ENCODE data around the gene NSD1. TPM values are rescaled to one million over a fixed set of nuclear protein-coding genes. Genes with fewer than 3 reads are reported as not detected.

Gene NSD1
- total and polyA plus RNA-seq, 9 of the 15 experiments (the other 6 are each of a cell fraction or from before 2014, with no cell fraction given), result 3.8 to 51.0 (median 24.7) TPM

- no peak overlapping the region for H3K27ac ChIP-seq (ENCODE audit: extremely low read depth, low read depth, low read length)
- CTCF ChIA-PET (ENCODE audit: low intra/inter-chr PET ratio), result no interaction called here
- H3K4me1 ChIP-seq (replicated peaks in 1 of 2; ENCODE audit: control insufficient read depth in 2 of 2, insufficient read depth in 2 of 2, low read length in 2 of 2), result peaks cover 0 to 1% of the 10 kb centered on the region in 2 experiments; a peak in 3 of 5 replicates
- no TSS peak for BruUV-seq (replicated peaks)
- 94% methylated on average over 3 of the region's 3 CpGs for WGBS (ENCODE audit: insufficient coverage, low coverage, missing lambda C conversion rate)
- no peaks in the 10 kb centered on the region for H3K9me1 ChIP-seq (ENCODE audit: control insufficient read depth, insufficient read depth, low read length)
- H3K27me3 ChIP-seq (ENCODE audit: control insufficient read depth in 2 of 2, insufficient read depth in 2 of 2, low read length in 2 of 2), result no peaks in the 10 kb centered on the region
- H3K36me3 ChIP-seq (ENCODE audit: control insufficient read depth, insufficient read depth, low read length), result peaks cover 73% of the 10 kb centered on the region; the same call in 2 of the 3 replicates
- H3K79me2 ChIP-seq (ENCODE audit: control insufficient read depth, insufficient read depth, low read length), result no peaks in the 10 kb centered on the region
- H3K4me2 ChIP-seq (ENCODE audit: insufficient read depth, low read length), result no peak overlapping the region
- in situ Hi-C loops (cut with MboI), result no loop called here
- POLR2A ChIA-PET, result interaction anchor here (0.7 to 1.1 kb wide), 3 partner anchors 10 to 24 kb away, joined by 3 read pairs; no protein-coding TSS in a partner anchor
- intact Hi-C loops (cut with micrococcal nuclease), result no loop called here
- no peaks in the 10 kb centered on the region for H4K20me1 ChIP-seq (replicated peaks; ENCODE audit: control insufficient read depth, insufficient read depth, low read length)
- no peaks in the 10 kb centered on the region for H3K9me3 ChIP-seq (replicated peaks; ENCODE audit: control insufficient read depth, insufficient read depth, low read depth, low read length)
- ATAC-seq (no peak), FAIRE-seq (no peak), DNase-seq (ENCODE audit: extremely low read depth in 1 of 4, low spot score in 3 of 4) (no peak)
- no peak overlapping the region for H3K4me3 ChIP-seq
- TF ChIP-seq, protein P1, sequence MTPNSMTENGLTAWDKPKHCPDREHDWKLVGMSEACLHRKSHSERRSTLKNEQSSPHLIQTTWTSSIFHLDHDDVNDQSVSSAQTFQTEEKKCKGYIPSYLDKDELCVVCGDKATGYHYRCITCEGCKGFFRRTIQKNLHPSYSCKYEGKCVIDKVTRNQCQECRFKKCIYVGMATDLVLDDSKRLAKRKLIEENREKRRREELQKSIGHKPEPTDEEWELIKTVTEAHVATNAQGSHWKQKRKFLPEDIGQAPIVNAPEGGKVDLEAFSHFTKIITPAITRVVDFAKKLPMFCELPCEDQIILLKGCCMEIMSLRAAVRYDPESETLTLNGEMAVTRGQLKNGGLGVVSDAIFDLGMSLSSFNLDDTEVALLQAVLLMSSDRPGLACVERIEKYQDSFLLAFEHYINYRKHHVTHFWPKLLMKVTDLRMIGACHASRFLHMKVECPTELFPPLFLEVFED (CRISPR knock-in tag; conservative IDR thresholded peaks at IDR 0.05), result no peak
- TF ChIP-seq, protein P2, sequence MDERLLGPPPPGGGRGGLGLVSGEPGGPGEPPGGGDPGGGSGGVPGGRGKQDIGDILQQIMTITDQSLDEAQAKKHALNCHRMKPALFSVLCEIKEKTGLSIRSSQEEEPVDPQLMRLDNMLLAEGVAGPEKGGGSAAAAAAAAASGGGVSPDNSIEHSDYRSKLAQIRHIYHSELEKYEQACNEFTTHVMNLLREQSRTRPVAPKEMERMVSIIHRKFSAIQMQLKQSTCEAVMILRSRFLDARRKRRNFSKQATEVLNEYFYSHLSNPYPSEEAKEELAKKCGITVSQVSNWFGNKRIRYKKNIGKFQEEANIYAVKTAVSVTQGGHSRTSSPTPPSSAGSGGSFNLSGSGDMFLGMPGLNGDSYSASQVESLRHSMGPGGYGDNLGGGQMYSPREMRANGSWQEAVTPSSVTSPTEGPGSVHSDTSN (CRISPR knock-in tag; IDR thresholded peaks at IDR 0.05; ENCODE audit: low read depth), result no peak
- TF ChIP-seq, protein P2 (tag; conservative IDR thresholded peaks at IDR 0.05; ENCODE audit: low read depth), result no peak
- TF ChIP-seq MECOM (CRISPR knock-in tag; IDR thresholded peaks at IDR 0.05) (no peak), POLR2G (IDR thresholded peaks at IDR 0.05; ENCODE audit: low read depth, low read length) (no peak)
- H3K9ac ChIP-seq (ENCODE audit: insufficient read depth in 1 of 2, low read depth in 2 of 2, low read length in 2 of 2), result peak overlapping the region in 1 of 2 experiments; percentile 46; a peak in 1 of 4 replicates
- no peak overlapping the region for H2AFZ ChIP-seq (ENCODE audit: low read depth, low read length)
These were observed 161.1 kb downstream of the NSD1 start for GRCh38 chr5:177294632-177295031.

Data from K562 (cell line).